ENCODE results near the gene XPOT.

The XPOT gene

DNA sequence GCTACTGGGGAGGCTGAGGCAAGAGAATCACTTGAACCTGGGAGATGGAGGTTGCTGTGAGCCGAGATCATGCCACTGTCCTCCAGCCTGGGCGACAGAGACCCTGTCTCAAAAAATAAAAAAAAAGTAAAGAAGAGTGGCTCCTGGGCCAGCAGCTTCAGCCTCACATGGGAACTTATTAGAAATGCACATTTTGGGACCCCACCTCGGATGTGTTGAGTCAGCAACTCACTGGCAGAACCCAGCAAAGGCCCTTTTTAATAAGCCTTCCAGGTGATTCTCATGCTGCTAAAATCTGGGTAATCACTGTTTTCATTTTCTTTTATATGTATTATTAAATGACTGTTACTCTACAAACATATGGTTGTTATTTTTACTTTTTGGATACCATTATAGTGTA is 89.3 kb downstream of the XPOT start:
- DNase-seq (ENCODE audit: low read depth in 2 of 2) = no peak
- no peak overlapping the region for H3K4me3 ChIP-seq (replicated peaks in 1 of 2; ENCODE audit: low read depth in 2 of 2, low read length in 2 of 2)
- no peak for TF ChIP-seq CTCF (IDR thresholded peaks at IDR 0.05; ENCODE audit: low read depth, low read length)

DNA sequence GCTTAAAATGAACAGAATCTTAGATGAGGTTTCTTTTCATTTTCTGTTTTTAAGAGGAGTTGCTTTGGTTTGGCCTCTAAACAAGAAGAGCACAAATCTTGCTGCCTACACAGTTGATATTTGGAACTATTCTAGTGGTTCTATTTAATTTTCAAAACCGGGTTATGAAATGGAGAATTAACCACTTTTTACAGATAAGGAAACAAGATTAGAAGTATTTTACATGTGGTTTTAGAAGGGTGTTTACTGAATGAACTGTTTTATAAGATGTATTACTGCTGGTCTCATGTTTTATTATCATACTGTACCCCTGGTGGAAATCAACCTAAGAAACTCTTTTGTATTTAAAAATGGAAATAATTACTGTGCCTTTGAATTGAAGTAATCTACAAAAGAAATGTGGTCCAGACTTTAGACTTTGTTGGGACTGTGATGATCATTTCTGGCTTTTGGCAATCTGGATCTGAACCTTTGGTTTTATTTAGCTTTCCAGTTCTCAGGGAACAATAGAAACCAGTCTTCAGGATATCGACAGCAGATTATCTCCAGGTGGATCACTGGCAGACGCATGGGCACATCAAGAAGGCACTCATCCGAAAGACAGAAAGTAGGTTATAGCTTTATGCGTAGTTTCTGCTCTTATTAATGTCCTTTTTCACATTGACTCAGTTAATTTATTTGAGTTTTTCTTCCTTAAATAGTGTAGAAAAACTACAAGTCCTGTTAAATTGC is 91.0 kb downstream of the XPOT start:
- H3K4me3 ChIP-seq (replicated peaks in 1 of 2; ENCODE audit: low read depth in 2 of 2, low read length in 2 of 2) = no peak overlapping the region
- no peak for DNase-seq (ENCODE audit: low read depth in 2 of 2)

DNA sequence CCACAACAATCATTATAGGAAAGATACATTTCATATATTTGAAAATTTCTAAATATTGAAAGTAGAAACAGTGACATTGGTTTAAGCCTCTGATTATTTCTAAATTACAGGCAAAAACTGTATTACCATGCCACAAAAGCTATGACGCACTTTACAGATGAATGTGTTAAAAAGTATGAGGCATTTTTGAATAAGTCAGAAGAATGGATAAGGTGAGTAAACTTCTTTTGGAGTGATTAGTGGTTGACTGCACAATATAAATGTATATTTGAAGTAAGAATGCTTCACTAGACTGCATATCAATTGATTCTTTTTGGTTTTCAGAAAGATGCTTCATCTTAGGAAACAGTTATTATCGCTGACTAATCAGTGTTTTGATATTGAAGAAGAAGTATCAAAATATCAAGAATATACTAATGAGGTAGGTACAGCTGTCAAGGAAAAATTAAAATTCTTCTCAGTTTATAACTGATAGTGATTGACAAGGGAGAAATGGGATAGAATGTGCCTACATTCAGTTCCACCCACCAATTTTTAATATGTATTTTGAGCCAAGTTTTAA is 92.7 kb downstream of the XPOT start:
- no peak for TF ChIP-seq CTCF (IDR thresholded peaks at IDR 0.05; ENCODE audit: low read depth, low read length)
- H3K4me3 ChIP-seq (replicated peaks in 1 of 2; ENCODE audit: low read depth in 2 of 2, low read length in 2 of 2) = no peak overlapping the region
- no peak for DNase-seq (ENCODE audit: low read depth in 2 of 2)

More for the DNA sequence above, 91.0 kb downstream of the XPOT start:
- TF ChIP-seq CTCF (IDR thresholded peaks at IDR 0.05; ENCODE audit: low read depth, low read length) = no peak

GRCh38 chr12:64497484-64497883 is 93.3 kb downstream of the XPOT start:
- TF ChIP-seq CTCF (IDR thresholded peaks at IDR 0.05; ENCODE audit: low read depth, low read length) = no peak
- no peak for DNase-seq (ENCODE audit: low read depth in 2 of 2)
- H3K4me3 ChIP-seq (replicated peaks in 1 of 2; ENCODE audit: low read depth in 2 of 2, low read length in 2 of 2) = no peak overlapping the region

DNA sequence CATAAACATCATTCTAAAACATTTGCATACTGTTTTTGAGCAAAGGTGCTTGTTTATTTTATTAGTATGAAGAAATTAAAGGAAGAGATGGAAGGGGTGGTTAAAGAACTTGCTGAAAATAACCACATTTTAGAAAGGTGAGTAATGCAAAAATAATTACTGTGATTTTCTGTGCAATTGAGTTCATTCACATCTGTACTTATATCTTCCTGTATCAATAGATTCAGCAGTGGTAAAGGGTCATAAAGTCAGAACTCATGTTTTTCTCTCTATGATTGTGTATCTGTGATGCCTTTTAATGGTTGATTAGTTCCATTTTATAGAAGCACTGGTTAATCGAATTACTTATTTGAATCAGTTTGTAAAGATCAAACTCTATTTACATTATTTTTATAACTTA is 93.7 kb downstream of the XPOT start:
- no peak for DNase-seq (ENCODE audit: low read depth in 2 of 2)
- no peak overlapping the region for H3K4me3 ChIP-seq (replicated peaks in 1 of 2; ENCODE audit: low read depth in 2 of 2, low read length in 2 of 2)
- no peak for TF ChIP-seq CTCF (IDR thresholded peaks at IDR 0.05; ENCODE audit: low read depth, low read length)

- no peak for DNase-seq (ENCODE audit: low read depth in 2 of 2)
- no peak for TF ChIP-seq CTCF (IDR thresholded peaks at IDR 0.05; ENCODE audit: low read depth, low read length)
- no peak overlapping the region for H3K4me3 ChIP-seq (replicated peaks in 1 of 2; ENCODE audit: low read depth in 2 of 2, low read length in 2 of 2)
These were observed 96.2 kb downstream of the XPOT start for GRCh38 chr12:64500394-64500793.

Data from cardiac fibroblast (primary cell).